Mesenchymal stem cell (in vitro differentiated cells and primary cell): ENCODE data around the gene BSG.

Experiments
- DNase-seq: peaks from one replicate; pipeline ENCODE4 v3.0.0-alpha.2; 2013
- H2AFZ ChIP-seq: one replicate; pipeline ENCODE4 v1.6.1; 2013; ENCODE audit warnings: low read depth, mild to moderate bottlenecking, control low read depth, inconsistent platforms, low read length, moderate library complexity
- H2AK5ac ChIP-seq: 2 replicates; pipeline ENCODE4 v1.6.1; 2013; ENCODE audit warnings: low read length, moderate library complexity, mild to moderate bottlenecking, inconsistent platforms; ENCODE audit not compliant: severe bottlenecking
- H2BK120ac ChIP-seq: one replicate; pipeline ENCODE4 v1.6.1; 2013; ENCODE audit warnings: low read depth, mild to moderate bottlenecking, inconsistent platforms, low read length, moderate library complexity
- H2BK12ac ChIP-seq, 2 experiments: one replicate each; pipeline ENCODE4 v1.6.1; 2013; ENCODE audit warnings: inconsistent platforms in 2 of 2, low read length in 2 of 2, mild to moderate bottlenecking in 2 of 2, moderate library complexity in 2 of 2, control low read depth in 1 of 2
- H2BK15ac ChIP-seq: one replicate; pipeline ENCODE4 v1.6.1; 2013; ENCODE audit warnings: mild to moderate bottlenecking, low read depth, inconsistent platforms; ENCODE audit not compliant: poor library complexity, severe bottlenecking
- H2BK5ac ChIP-seq: 2 replicates; pipeline ENCODE4 v1.6.1; 2013; ENCODE audit warnings: low read depth, mild to moderate bottlenecking, low read length, control low read depth, inconsistent platforms; ENCODE audit not compliant: poor library complexity, severe bottlenecking
- H3K14ac ChIP-seq, 2 experiments: one replicate each; pipeline ENCODE4 v1.6.1; 2013; ENCODE audit warnings: inconsistent platforms in 2 of 2, low read length in 2 of 2, control low read depth in 1 of 2, mild to moderate bottlenecking in 1 of 2, moderate library complexity in 1 of 2
- H3K18ac ChIP-seq, 2 experiments: one replicate each; pipeline ENCODE4 v1.6.1; 2013; ENCODE audit warnings: inconsistent platforms in 2 of 2, low read length in 2 of 2, control low read depth in 1 of 2, low read depth in 1 of 2, mild to moderate bottlenecking in 1 of 2
- H3K23ac ChIP-seq, 2 experiments: one replicate each; pipeline ENCODE4 v1.6.1; 2013; ENCODE audit warnings: inconsistent platforms in 2 of 2, low read length in 2 of 2, mild to moderate bottlenecking in 2 of 2, moderate library complexity in 2 of 2, control low read depth in 1 of 2
- H3K27ac ChIP-seq: 2 replicates; pipeline ENCODE4 v1.5.1; 2013; ENCODE audit warnings: mild to moderate bottlenecking, moderate library complexity, low read length, control low read depth, inconsistent platforms; ENCODE audit not compliant: poor library complexity, severe bottlenecking
- H3K27me3 ChIP-seq, 2 experiments: 2 replicates each; pipeline versions ENCODE4 v1.6.1 to v1.7.0; 2013; ENCODE audit warnings: low read length in 2 of 2, mild to moderate bottlenecking in 2 of 2, moderate library complexity in 2 of 2, control low read depth in 1 of 2, inconsistent platforms in 1 of 2; ENCODE audit not compliant: control insufficient read depth in 1 of 2, insufficient read depth in 1 of 2
- H3K36me3 ChIP-seq, 2 experiments: 2 replicates each; pipeline versions ENCODE4 v1.6.1 to v1.7.0; 2013; ENCODE audit warnings: low read length in 2 of 2, control low read depth in 1 of 2, inconsistent platforms in 1 of 2, low read depth in 1 of 2, mild to moderate bottlenecking in 1 of 2; ENCODE audit not compliant: insufficient read depth in 2 of 2, control insufficient read depth in 1 of 2
- H3K4ac ChIP-seq, 2 experiments: one replicate each; pipeline ENCODE4 v1.6.1; 2013; ENCODE audit warnings: inconsistent platforms in 2 of 2, low read length in 2 of 2, mild to moderate bottlenecking in 2 of 2, moderate library complexity in 2 of 2, control low read depth in 1 of 2, low read depth in 1 of 2
- H3K4me1 ChIP-seq: 2 replicates; pipeline ENCODE4 v1.6.1; 2013; ENCODE audit warnings: low read depth, low read length, control low read depth; ENCODE audit not compliant: control insufficient read depth, insufficient read depth
- H3K4me2 ChIP-seq: 2 replicates; pipeline ENCODE4 v1.6.1; 2013; ENCODE audit warnings: low read length, mild to moderate bottlenecking, inconsistent platforms; ENCODE audit not compliant: poor library complexity, severe bottlenecking
- H3K4me3 ChIP-seq, 2 experiments: 2 replicates each; pipeline versions ENCODE4 v1.5.1 to v1.7.0; 2013; ENCODE audit warnings: low read length in 2 of 2, mild to moderate bottlenecking in 2 of 2, control low read depth in 1 of 2, low read depth in 1 of 2; ENCODE audit not compliant: insufficient read depth in 1 of 2
- H3K79me1 ChIP-seq: replicated peaks from 2 replicates; pipeline ENCODE4 v1.6.1; 2013; ENCODE audit warnings: mild to moderate bottlenecking, control low read depth, low read length, inconsistent platforms; ENCODE audit not compliant: poor library complexity, severe bottlenecking
- H3K9ac ChIP-seq: 2 replicates; pipeline ENCODE4 v1.7.0; 2013; ENCODE audit warnings: mild to moderate bottlenecking, low read length, moderate library complexity
- H3K9me3 ChIP-seq: 2 replicates; pipeline ENCODE4 v1.7.0; 2013; ENCODE audit warnings: mild to moderate bottlenecking, low read length; ENCODE audit not compliant: control insufficient read depth
- H4K8ac ChIP-seq: one replicate; pipeline ENCODE4 v1.6.1; 2013; ENCODE audit warnings: inconsistent platforms, mild to moderate bottlenecking, low read length, moderate library complexity
- H4K91ac ChIP-seq: one replicate; pipeline ENCODE4 v1.6.1; 2013; ENCODE audit warnings: mild to moderate bottlenecking, low read length, inconsistent platforms
- WGBS: methylation state at CpG from one replicate; pipeline ENCODE4 v1.1.7; 2013; ENCODE audit warnings: mixed read lengths; 5-methylcytosine and 5-hydroxymethylcytosine counted together

The BSG gene

DNA sequence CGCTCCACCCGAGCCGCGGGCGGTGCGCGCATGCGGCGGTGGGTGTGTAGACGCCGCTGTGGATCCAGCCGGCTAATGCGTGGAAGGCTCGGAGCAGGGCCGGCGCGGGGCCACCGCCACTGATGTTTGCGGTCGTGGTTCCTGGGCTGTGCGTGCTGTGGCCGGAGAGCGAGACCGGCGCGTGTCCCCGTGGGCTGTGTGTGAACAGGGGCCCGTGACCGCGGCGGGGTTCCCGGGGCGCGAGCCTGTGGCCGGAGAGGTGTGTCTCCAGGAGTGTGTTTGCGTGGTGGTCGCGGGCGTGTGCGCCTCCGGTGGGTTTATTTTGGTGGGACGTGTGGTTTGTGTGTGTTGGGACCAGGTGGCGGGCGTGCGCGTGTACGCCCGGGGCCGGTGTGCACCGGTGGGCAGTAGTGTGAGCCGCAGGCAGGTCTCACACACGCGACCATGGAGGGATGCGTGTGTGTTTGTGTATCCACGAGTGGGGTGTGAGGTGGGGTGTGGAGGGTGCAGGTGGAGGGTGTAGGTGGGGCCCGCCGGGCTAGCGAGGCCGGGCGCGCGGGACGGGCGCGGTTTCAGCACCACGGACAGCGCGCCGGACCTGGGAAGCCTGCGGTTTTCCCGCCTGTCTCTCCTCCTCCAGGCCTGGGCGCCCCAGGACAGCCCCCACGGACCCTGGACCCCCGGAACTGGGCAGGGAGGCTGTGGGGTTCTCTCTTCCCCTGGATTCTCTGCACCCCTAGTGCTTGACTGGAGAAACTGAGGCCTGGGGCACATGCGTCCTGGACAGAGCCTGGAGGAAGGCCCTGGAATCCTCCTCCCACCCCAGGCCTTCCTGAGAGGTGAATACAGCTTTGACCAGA is 18.9 kb downstream of the BSG start:
- Histone ChIP-seq H4K91ac (no peak overlapping the region), H3K4me3 (peak overlapping the region in 1 of 2 experiments; percentile 40), H2BK12ac (no peak overlapping the region), H3K4me1 (peaks cover 47% of the 10 kb centered on the region), H2BK120ac (no peak overlapping the region), H3K14ac (no peak overlapping the region), H3K27me3 (peaks cover 14 to 67% of the 10 kb centered on the region in 2 experiments), H3K4ac (no peak overlapping the region), H3K23ac (no peak overlapping the region), H3K79me1 (peaks cover 10% of the 10 kb centered on the region), H2AK5ac (no peak overlapping the region), H3K4me2 (peak overlapping the region; percentile 66), H3K9ac (no peak overlapping the region), H3K9me3 (no peaks in the 10 kb centered on the region), H3K18ac (no peak overlapping the region), H2BK5ac (no peak overlapping the region), H2BK15ac (no peak overlapping the region), H4K8ac (no peak overlapping the region), H3K27ac (no peak overlapping the region), H2AFZ (no peak overlapping the region), H3K36me3 (peaks cover 0 to 5% of the 10 kb centered on the region in 2 experiments)
- no peak for DNase-seq
- WGBS = 33% methylated on average over 52 of the region's 75 CpGs

DNA sequence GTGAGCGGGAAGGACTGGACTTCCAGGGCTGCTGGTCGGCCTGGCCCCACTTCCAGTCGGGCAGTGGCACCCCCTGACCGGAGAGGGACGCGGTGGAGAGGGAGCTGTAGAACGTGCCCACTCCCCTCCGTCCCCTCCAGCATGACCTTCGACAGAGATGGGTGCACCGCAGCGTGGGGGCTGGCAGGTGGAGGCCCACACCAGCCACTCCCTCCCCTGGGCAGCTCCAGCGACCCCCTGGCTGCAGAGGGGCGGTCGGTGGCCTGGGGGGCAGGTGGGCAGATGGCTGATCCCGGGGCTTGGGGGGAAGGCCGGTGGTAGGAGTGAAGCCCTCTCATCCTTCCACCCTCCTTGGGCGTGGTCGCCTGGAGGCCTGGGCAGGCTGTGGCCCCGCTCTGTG is 19.7 kb downstream of the BSG start:
- Histone ChIP-seq H3K23ac (no peak overlapping the region), H3K27ac (no peak overlapping the region), H3K36me3 (peaks cover 0 to 5% of the 10 kb centered on the region in 2 experiments), H2AK5ac (no peak overlapping the region), H3K18ac (no peak overlapping the region), H4K8ac (no peak overlapping the region), H3K4me2 (no peak overlapping the region), H2BK12ac (no peak overlapping the region), H3K79me1 (peaks cover 14% of the 10 kb centered on the region), H2BK5ac (no peak overlapping the region), H3K4ac (no peak overlapping the region), H3K4me3 (no peak overlapping the region), H2BK15ac (no peak overlapping the region), H3K27me3 (peaks cover 14 to 75% of the 10 kb centered on the region in 2 experiments), H3K4me1 (peaks cover 41% of the 10 kb centered on the region), H2BK120ac (no peak overlapping the region), H2AFZ (no peak overlapping the region), H3K9me3 (no peaks in the 10 kb centered on the region), H3K9ac (no peak overlapping the region), H4K91ac (no peak overlapping the region), H3K14ac (no peak overlapping the region)
- WGBS = 86% methylated on average over 17 of the region's 19 CpGs
- DNase-seq = no peak

DNA sequence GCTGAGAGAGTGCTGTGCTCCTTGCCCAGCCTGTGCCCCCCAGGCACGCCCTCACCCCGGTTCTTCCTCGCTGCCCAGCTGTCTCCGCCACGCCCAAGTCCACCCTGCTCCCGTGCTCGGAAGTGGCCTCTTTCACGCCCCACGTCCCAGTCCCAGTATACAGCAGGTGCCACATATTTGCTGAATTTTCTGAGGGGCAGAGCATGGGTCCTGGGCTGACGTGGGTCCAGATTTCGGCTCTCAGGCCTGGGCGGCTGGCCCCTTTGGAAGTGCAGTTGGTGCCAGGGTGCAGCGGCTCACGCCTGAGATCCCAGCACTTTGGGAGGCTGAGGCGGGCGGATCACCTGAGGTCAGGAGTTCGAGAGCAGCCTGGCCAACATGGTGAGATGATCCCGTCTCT is 20.7 kb downstream of the BSG start:
- no peak overlapping the region for H2BK5ac ChIP-seq
- no peak overlapping the region for H2AFZ ChIP-seq
- H2BK15ac ChIP-seq = no peak overlapping the region
- no peak overlapping the region for H2AK5ac ChIP-seq
- H2BK12ac ChIP-seq = no peak overlapping the region
- no peak overlapping the region for H3K27ac ChIP-seq
- no peak overlapping the region for H3K4me3 ChIP-seq
- no peak for DNase-seq
- no peak overlapping the region for H3K23ac ChIP-seq
- H3K79me1 ChIP-seq = peaks cover 19% of the 10 kb centered on the region
- no peak overlapping the region for H3K18ac ChIP-seq
- H3K4ac ChIP-seq = no peak overlapping the region
- no peaks in the 10 kb centered on the region for H3K9me3 ChIP-seq
- H4K91ac ChIP-seq = no peak overlapping the region
- H3K4me1 ChIP-seq = peaks cover 37% of the 10 kb centered on the region
- H2BK120ac ChIP-seq = no peak overlapping the region
- peaks cover 14 to 76% of the 10 kb centered on the region in 2 experiments for H3K27me3 ChIP-seq
- H4K8ac ChIP-seq = no peak overlapping the region
- 90% methylated on average over 18 of the region's 18 CpGs for WGBS
- no peak overlapping the region for H3K9ac ChIP-seq
- peaks cover 0 to 5% of the 10 kb centered on the region in 2 experiments for H3K36me3 ChIP-seq
- no peak overlapping the region for H3K4me2 ChIP-seq
- H3K14ac ChIP-seq = no peak overlapping the region

DNA sequence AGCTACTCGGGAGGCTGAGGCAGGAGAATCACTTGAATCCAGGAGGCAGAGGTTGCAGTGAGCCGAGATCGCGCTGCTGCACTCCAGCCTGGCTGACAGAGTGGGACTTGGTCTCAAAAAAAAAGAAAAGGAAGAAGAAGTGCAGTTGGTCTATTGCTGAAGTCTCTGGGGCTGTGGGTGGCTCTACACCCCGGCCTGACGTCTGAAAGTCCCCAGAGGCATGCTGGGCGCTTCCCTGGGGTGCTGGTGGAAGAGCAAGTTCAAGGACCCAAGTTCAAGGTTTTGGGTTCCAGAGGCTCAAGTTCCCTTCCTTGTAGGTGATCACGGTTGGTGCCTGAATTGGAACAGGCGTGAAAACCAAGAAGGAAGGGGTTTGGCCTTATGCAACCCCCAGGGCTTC is 21.1 kb downstream of the BSG start:
- Histone ChIP-seq H3K4me2 (no peak overlapping the region), H3K79me1 (peaks cover 19% of the 10 kb centered on the region), H2BK120ac (no peak overlapping the region), H2AK5ac (no peak overlapping the region), H3K27me3 (peaks cover 14 to 71% of the 10 kb centered on the region in 2 experiments), H2BK5ac (no peak overlapping the region), H3K4me3 (no peak overlapping the region), H3K23ac (no peak overlapping the region), H3K9me3 (no peaks in the 10 kb centered on the region), H2AFZ (no peak overlapping the region), H3K4me1 (peaks cover 32% of the 10 kb centered on the region), H3K9ac (no peak overlapping the region), H3K36me3 (peaks cover 0 to 5% of the 10 kb centered on the region in 2 experiments), H3K14ac (no peak overlapping the region), H4K91ac (no peak overlapping the region), H3K18ac (no peak overlapping the region), H4K8ac (no peak overlapping the region), H2BK12ac (no peak overlapping the region), H3K4ac (no peak overlapping the region), H3K27ac (no peak overlapping the region), H2BK15ac (no peak overlapping the region)
- WGBS = 74% methylated on average over 9 of the region's 9 CpGs
- DNase-seq = no peak
